Natural killer cell (primary cell): Measurements from ENCODE around the gene FARSA. TPM values are rescaled to one million over a fixed set of nuclear protein-coding genes. Genes with fewer than 3 reads are reported as not detected.
A peak's percentile ranks its signal among the peaks of the same experiment; 100 is the strongest.

Experiments used
- ATAC-seq, 3 donors: fragments of 150-1000 bp in 2 of 3; fragments of 200-7000 bp in 1 of 3; cut with Tn5 transposase; 1 replicate in 1 of 3; 2 replicates in 2 of 3; pipeline ENCODE4 v1.10.0; 2021; ENCODE audit warnings: mild to moderate bottlenecking in 2 of 3, moderate library complexity in 2 of 3
- DNase-seq, 2 donors: peaks; one replicate each; pipeline versions ENCODE4 v3.0.0 to v3.0.0-alpha.2; 2013 to 2021; ENCODE audit warnings: mixed read lengths in 1 of 2
- H3K27ac ChIP-seq: one replicate; pipeline ENCODE4 v1.5.1; 2013; ENCODE audit warnings: mild to moderate bottlenecking, low read length
- H3K27me3 ChIP-seq: one replicate; pipeline ENCODE4 v1.6.1; 2013; ENCODE audit warnings: low read length; ENCODE audit not compliant: control insufficient read depth, insufficient read depth
- H3K36me3 ChIP-seq: one replicate; pipeline ENCODE4 v1.6.1; 2013; ENCODE audit warnings: low read length; ENCODE audit not compliant: control insufficient read depth, insufficient read depth
- H3K4me1 ChIP-seq: one replicate; pipeline ENCODE4 v1.6.1; 2013; ENCODE audit warnings: low read length; ENCODE audit not compliant: control insufficient read depth, insufficient read depth
- H3K4me3 ChIP-seq: one replicate; pipeline ENCODE4 v1.5.1; 2013; ENCODE audit warnings: low read length
- H3K9me3 ChIP-seq: one replicate; pipeline ENCODE4 v1.6.1; 2013; ENCODE audit warnings: low read length; ENCODE audit not compliant: control insufficient read depth, insufficient read depth
- H3K27ac Mint-ChIP-seq, 2 donors: one replicate each; pipeline ENCODE4 v1.8.0; 2022; ENCODE audit warnings: mild to moderate bottlenecking in 2 of 2, mixed read lengths in 2 of 2, moderate library complexity in 1 of 2
- H3K27me3 Mint-ChIP-seq, 2 donors: one replicate each; pipeline ENCODE4 v1.8.0; 2022; ENCODE audit warnings: low read depth in 2 of 2, mixed read lengths in 2 of 2
- H3K36me3 Mint-ChIP-seq: one replicate; pipeline ENCODE4 v1.8.0; 2022; ENCODE audit warnings: mixed read lengths
- H3K4me1 Mint-ChIP-seq, 2 donors: one replicate each; pipeline ENCODE4 v1.8.0; 2022; ENCODE audit warnings: mixed read lengths in 2 of 2
- H3K4me3 Mint-ChIP-seq: one replicate; pipeline ENCODE4 v1.8.0; 2022; ENCODE audit warnings: mild to moderate bottlenecking, moderate library complexity, mixed read lengths
- H3K9me3 Mint-ChIP-seq, 2 donors: one replicate each; pipeline ENCODE4 v1.8.0; 2022; ENCODE audit warnings: mixed read lengths in 2 of 2
- CTCF ChIP-seq: fragments of 200-600 bp; IDR thresholded peaks from one replicate; pipeline ENCODE4 v1.8.0; 2022; ENCODE audit warnings: antibody characterized with exemption
- WGBS: methylation state at CpG from one replicate; pipeline ENCODE4 v1.1.7; 2013; ENCODE audit warnings: missing lambda C conversion rate; ENCODE audit not compliant: insufficient coverage; 5-methylcytosine and 5-hydroxymethylcytosine counted together
- intact Hi-C: fragments of 100-400 bp; cut with micrococcal nuclease; formaldehyde crosslinking; loops from one replicate; pipeline ENCODE4 v1.14.2; 2022
- total RNA-seq, 4 donors: library from RNA; stranded (reverse); fragments of 120-200 nt in 1 of 4; gene quantifications; one replicate each; pipeline versions ENCODE4 v1.2.3 to v1.2.4, GENCODE V29; 2013 to 2022

FARSA gene
- total RNA-seq, 3 donors from 2014 or later (not counting 1 experiment from before 2014, with no cell fraction given) = 29.3 to 34.5 (median 32.0) TPM

GRCh38 chr19:12946731-12947496 lies 13.4 kb upstream of the FARSA start:
- H3K36me3 Mint-ChIP-seq = no peaks in the 10 kb centered on the region
- H3K4me1 ChIP-seq = peaks cover 34% of the 10 kb centered on the region
- H3K27me3 ChIP-seq = no peaks in the 10 kb centered on the region
- peaks cover 27 to 33% of the 10 kb centered on the region in 2 donors for H3K4me1 Mint-ChIP-seq
- peak overlapping the region; percentile 57 for H3K4me3 ChIP-seq
- peak overlapping the region; percentile 77 for H3K27ac ChIP-seq
- H3K27ac Mint-ChIP-seq = peak overlapping the region; percentile 94
- 87% methylated on average over 8 of the region's 14 CpGs for WGBS
- no peaks in the 10 kb centered on the region for H3K9me3 ChIP-seq
- no peak for TF ChIP-seq CTCF
- ATAC-seq (no peak), DNase-seq (no peak)
- no peaks in the 10 kb centered on the region for H3K9me3 Mint-ChIP-seq
- H3K27me3 Mint-ChIP-seq = no peaks in the 10 kb centered on the region
- intact Hi-C loops = no loop called here
- peaks cover 68% of the 10 kb centered on the region for H3K36me3 ChIP-seq
- peak overlapping the region; percentile 89 for H3K4me3 Mint-ChIP-seq

GRCh38 chr19:12946092-12946721 lies 12.7 kb upstream of the FARSA start:
- no peaks in the 10 kb centered on the region for H3K36me3 Mint-ChIP-seq
- H3K27ac ChIP-seq = peak overlapping the region; percentile 77
- peak; percentile 47 to 64 (median 57) for ATAC-seq

GRCh38 chr19:12945479-12946091 lies 12.1 kb upstream of the FARSA start, which contains the start of gene RAD23A:
Gene RAD23A (plus strand): TSS chr19:12945862. CDS start chr19:12945949, 87 bp downstream.
- WGBS = under 1% methylated on average over 62 of the region's 62 CpGs
- no peak for TF ChIP-seq CTCF
- Histone ChIP-seq H3K36me3 (peaks cover 71% of the 10 kb centered on the region), H3K27me3 (no peaks in the 10 kb centered on the region), H3K27ac (peak within 1 kb of the TSS; percentile 87), H3K4me1 (peaks cover 45% of the 10 kb centered on the region), H3K9me3 (no peaks in the 10 kb centered on the region), H3K4me3 (peak within 1 kb of the TSS; percentile 57)
- peak; percentile 99 to 100 for DNase-seq
- Mint-ChIP-seq H3K9me3 (no peaks in the 10 kb centered on the region), H3K4me1 (peaks cover 30 to 35% of the 10 kb centered on the region in 2 donors), H3K4me3 (peak within 1 kb of the TSS; percentile 97), H3K27me3 (no peaks in the 10 kb centered on the region), H3K36me3 (no peaks in the 10 kb centered on the region), H3K27ac (peak within 1 kb of the TSS; percentile 94)
- intact Hi-C loops = no loop called here
- ATAC-seq = peak; percentile 88 to 95 (median 88)

More at GRCh38 chr19:12946092-12946721, 12.7 kb upstream of the FARSA start:
- Histone ChIP-seq H3K9me3 (no peaks in the 10 kb centered on the region), H3K36me3 (peaks cover 70% of the 10 kb centered on the region), H3K27me3 (no peaks in the 10 kb centered on the region), H3K4me3 (peak overlapping the region; percentile 57), H3K4me1 (peaks cover 38% of the 10 kb centered on the region)
- peaks cover 27 to 33% of the 10 kb centered on the region in 2 donors for H3K4me1 Mint-ChIP-seq
- WGBS = 2% methylated on average over 40 of the region's 40 CpGs
- H3K27me3 Mint-ChIP-seq = no peaks in the 10 kb centered on the region
- no peak for TF ChIP-seq CTCF
- peak overlapping the region; percentile 89 for H3K4me3 Mint-ChIP-seq
- H3K9me3 Mint-ChIP-seq = no peaks in the 10 kb centered on the region
- DNase-seq = peak in 1 of 2 donors; percentile 66
- H3K27ac Mint-ChIP-seq = peak overlapping the region; percentile 94
- intact Hi-C loops = no loop called here
